Raji (cell line): ENCODE data around the gene TMEM45A.

Source experiments
- POLR2A ChIP-seq: IDR thresholded peaks from 2 replicates; pipeline ENCODE4 v1.6.1; 2011; ENCODE audit warnings: low read depth, low read length, control low read depth; ENCODE audit not compliant: insufficient read depth

Gene TMEM45A

GRCh38 chr3:100470951-100471350 is 21.5 kb upstream of the TMEM45A start:
- TF ChIP-seq POLR2A, result no peak

- TF ChIP-seq POLR2A, result no peak
Measured at GRCh38 chr3:100471444-100471843, 21.0 kb upstream of the TMEM45A start.

GRCh38 chr3:100480081-100480480 is 12.3 kb upstream of the TMEM45A start:
- TF ChIP-seq POLR2A, result no peak

- TF ChIP-seq POLR2A, result no peak
Measured at GRCh38 chr3:100482176-100482575, 10.2 kb upstream of the TMEM45A start.

GRCh38 chr3:100483529-100483928 is 8.9 kb upstream of the TMEM45A start:
- TF ChIP-seq POLR2A, result no peak

GRCh38 chr3:100486808-100487207 is 5.6 kb upstream of the TMEM45A start:
- no peak for TF ChIP-seq POLR2A

- TF ChIP-seq POLR2A, result no peak
Measured at GRCh38 chr3:100489118-100489517, 3.3 kb upstream of the TMEM45A start.

GRCh38 chr3:100496711-100497261 is 4.4 kb downstream of the TMEM45A start:
- no peak for TF ChIP-seq POLR2A

- TF ChIP-seq POLR2A, result no peak
Measured at GRCh38 chr3:100499651-100500050, 7.2 kb downstream of the TMEM45A start.

GRCh38 chr3:100500320-100500880 is 8.0 kb downstream of the TMEM45A start:
- no peak for TF ChIP-seq POLR2A

GRCh38 chr3:100503448-100503847 is 11.0 kb downstream of the TMEM45A start:
- TF ChIP-seq POLR2A, result no peak

GRCh38 chr3:100506355-100506754 is 13.9 kb downstream of the TMEM45A start:
- no peak for TF ChIP-seq POLR2A

GRCh38 chr3:100516232-100516631 is 23.8 kb downstream of the TMEM45A start:
- no peak for TF ChIP-seq POLR2A

- TF ChIP-seq POLR2A, result no peak
Measured at GRCh38 chr3:100516838-100517237, 24.4 kb downstream of the TMEM45A start.

- TF ChIP-seq POLR2A, result no peak
Measured at GRCh38 chr3:100517276-100517675, 24.9 kb downstream of the TMEM45A start.

- no peak for TF ChIP-seq POLR2A
Measured at GRCh38 chr3:100518244-100518643, 25.8 kb downstream of the TMEM45A start.

GRCh38 chr3:100518983-100519382 is 26.6 kb downstream of the TMEM45A start:
- no peak for TF ChIP-seq POLR2A
